Stimulated activated CD4-positive, alpha-beta T cell treated with anti-CD3 and anti-CD28 coated beads, Interleukin-2, amount 100 ng/mL, for 4 hours (primary cell): ENCODE measurements around the gene PXDN.
"Not testable (repeated sequence)": the region's sequence is repeated elsewhere in the genome, so short reads cannot be mapped to it uniquely, and the experiment has no call there.

Source experiments
- DNase-seq: peaks from one replicate; pipeline ENCODE4 v3.0.0-alpha.2; 2020; ENCODE audit warnings: low read depth

The PXDN gene

DNA sequence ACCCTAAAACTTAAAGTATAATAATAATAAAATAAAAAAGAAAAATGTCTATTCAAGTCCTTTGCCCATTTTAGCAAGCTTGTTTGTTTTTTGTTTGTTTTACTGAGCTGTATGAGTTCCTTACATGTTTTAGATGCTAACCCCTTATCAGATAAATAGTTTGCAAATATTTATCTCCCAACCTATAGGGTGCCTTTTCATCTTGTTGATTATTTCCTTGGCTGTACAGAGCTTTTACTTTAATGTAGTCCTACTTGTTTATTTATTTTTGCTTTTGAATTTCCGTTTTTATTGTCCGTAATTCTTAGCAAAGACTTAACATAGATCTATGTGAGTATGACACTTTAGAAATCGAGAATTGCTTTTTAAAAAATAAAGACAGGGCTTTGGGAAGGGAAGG lies 17.8 kb downstream of the PXDN start:
- DNase-seq, result no peak

DNA sequence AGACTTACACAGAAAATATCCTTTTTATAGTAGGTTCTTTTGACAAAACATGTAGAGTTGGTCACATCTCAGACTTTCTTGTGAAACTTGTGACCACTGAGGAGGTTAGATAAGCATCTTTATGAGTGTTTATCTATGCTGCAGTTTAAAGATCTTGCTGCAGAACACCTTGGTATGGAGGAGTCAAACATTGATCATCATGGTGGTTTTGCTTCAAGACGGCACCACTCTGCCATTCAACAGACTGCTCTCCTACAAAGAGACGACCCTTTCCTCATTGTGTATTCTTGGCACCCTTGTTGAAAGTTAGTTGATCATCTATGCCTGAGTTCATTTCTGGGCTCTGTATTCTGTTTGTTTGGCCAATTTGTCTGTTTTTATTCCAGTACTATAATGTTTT lies 20.0 kb downstream of the PXDN start:
- not testable (repeated sequence) for DNase-seq

DNA sequence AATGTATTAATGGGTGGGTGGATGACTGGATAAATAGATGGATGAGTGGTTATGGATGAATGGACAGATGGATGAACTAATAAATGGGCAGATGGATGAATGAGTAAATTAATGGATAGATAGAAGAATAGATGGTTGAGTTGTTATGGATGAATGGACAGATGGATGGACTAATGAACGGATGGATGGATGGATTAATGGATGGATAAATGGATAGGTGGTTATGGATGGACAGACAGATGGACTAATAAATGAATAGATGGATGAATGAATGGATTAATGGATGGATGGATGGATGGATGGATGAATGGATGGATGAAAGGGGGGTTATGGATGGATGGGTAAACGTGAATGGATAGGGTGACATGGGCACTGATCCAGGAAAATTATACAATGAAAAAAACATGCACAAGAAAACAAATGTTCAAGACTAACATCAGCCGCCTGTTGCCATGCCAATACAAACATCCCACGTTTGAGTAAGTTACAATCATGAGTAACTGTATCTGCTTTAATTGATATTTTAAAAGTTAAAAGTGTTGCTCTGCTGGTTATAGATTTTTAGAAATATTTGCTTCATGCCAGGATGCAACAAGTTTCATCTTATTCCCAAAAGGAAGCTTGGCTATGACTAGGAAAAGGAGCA lies 20.8 kb downstream of the PXDN start:
- no peak for DNase-seq

DNA sequence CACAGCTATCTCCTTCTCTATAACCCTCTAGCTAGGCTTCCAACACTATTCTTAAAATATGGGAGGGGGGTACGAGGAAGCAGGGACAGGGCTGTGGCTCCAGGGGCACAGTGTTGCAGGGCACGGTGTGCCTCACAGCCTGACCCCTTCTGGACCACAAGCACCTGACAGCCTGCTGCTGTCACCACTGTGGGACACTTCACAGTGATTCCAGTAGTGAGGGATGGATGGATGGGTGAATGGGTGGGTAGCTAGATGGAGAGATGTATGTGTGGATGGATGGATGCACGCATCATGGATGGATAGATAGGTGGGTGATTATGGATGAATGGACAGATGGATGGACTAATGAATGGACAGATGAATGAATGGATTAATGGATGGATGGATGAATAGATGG lies 21.6 kb downstream of the PXDN start:
- no peak for DNase-seq

DNA sequence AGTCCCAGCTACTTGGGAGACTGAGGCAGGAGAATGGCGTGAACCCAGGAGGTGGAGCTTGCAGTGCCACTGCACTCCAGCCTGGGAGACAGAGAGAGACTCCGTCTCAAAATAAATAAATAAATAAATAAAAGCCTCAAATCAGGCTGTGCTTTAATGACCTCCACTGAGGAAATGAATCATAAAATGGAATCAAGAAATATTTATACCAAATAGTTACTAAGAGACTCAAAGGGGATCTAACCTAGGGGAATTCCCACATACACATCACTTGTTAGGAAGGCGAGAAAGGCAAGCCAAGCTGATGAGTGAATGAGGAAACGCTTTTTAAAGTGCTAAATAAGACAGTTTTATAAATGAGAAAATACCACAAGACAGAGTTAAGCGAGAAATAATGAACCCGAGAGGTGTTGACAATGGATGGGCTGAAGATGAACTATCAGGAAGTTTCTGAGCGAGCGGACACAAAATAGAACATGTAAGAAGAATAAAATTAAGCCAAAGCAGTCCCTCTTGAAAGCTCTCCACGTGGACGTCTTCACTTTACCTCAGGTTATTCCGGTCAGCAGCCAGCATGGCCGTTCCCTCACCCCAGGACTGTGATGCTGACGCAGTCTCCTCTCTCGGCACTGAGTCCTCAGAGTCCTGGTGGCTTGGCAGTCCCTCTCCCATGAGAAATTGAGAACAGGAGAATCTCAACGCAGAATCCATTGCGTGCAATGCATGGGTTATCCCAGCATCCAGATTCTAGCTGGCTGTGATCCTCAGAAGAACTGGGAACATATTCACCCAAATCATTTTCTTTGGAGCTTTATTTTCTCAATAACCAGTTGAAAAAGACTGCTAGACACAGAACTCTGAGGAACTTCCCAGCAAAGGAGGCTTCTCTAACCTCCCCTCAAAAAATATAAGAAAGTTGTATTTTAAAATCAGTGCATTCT lies 22.3 kb downstream of the PXDN start:
- DNase-seq, result no peak

DNA sequence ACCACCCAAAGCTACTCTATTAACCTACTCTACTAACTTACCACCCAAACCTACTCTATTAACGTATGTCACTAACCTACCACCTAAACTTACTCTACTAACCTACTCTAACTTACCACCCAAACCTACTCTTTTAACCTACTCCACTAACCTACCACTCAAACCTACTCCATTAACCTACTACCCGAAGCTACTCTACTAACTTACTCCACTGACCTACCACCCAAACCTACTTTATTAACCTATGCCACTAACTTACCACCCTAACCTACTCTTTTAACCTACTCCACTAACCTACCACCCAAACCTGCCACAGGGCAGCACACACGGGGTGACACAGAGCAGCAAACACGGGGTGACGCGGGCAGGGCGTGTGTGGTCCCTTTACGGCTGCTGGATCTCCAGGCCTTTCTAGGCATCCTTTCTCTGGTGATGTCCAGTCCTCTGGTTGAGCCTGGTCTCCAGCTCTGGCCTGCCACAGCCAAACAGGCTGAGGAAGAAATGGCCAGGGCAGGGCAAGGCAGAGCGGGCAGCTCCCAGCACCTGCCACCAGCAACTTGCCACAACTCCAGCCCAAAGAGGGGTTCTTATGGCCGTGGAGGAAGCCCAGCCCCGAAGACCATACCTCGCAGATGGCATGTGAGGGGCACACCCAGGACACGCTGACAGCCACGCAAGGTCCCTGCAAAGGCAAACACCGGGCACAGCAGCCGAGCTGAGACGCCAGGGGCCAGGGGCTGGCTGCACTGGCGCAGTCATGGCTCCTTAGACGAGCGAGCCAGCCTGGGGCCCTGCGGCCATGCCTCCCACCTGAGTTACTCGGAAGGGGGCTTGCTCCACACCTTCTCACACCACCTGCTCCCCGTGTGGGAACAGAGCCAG lies 25.7 kb downstream of the PXDN start:
- no peak for DNase-seq

DNA sequence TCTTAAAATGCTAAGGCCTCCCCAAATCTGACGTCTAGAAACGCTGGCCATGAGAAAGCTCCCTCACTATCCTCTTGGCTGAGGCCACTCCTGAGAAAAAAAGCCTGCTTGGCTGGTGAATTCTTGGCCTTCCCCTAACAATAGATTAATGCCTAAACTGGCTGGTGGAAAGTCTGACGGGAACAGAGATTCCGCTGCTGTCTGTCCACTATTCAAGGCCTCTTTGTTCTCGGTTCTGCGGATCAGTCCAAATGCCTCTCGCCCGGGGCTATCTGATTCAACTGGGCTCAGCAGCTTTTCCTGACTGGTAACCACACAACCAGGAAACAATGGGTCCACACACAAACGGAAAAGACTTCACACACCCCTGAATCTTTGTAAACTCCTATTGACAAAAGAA lies 27.2 kb downstream of the PXDN start:
- DNase-seq, result no peak

DNA sequence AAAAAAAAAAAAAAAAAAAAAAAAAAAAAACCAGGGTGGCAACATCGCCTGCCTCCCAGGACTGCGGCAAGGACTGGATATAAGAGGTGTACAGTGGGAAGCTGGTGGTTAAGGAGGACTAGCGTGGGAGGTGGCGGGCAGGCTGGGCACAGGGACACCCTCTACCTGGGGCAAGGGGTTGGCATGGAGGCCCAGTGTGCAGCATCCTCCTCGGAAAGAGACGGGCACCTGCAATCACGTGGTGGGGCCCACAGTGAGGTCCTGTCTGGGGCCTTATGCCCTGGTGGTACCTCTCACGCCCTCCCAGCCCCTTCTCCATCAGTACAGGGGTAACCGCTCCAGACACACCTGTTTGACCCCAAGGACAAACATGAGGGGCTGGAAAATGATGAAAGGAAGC lies 27.9 kb downstream of the PXDN start:
- DNase-seq, result no peak

DNA sequence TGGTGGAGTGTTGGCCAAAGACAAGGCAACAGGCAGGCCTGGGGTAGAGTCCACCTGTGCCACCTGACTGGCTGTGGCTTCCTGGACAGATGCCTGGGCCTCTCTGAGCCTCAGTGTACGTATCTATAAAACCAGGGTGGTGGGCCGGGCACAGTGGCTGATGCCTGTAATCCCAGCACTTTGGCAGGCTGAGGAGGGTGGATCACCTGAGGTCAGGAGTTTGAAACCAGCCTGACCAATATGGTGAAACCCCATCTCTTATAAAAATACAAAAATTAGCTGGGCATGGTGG lies 28.4 kb downstream of the PXDN start:
- not testable (repeated sequence) for DNase-seq

DNA sequence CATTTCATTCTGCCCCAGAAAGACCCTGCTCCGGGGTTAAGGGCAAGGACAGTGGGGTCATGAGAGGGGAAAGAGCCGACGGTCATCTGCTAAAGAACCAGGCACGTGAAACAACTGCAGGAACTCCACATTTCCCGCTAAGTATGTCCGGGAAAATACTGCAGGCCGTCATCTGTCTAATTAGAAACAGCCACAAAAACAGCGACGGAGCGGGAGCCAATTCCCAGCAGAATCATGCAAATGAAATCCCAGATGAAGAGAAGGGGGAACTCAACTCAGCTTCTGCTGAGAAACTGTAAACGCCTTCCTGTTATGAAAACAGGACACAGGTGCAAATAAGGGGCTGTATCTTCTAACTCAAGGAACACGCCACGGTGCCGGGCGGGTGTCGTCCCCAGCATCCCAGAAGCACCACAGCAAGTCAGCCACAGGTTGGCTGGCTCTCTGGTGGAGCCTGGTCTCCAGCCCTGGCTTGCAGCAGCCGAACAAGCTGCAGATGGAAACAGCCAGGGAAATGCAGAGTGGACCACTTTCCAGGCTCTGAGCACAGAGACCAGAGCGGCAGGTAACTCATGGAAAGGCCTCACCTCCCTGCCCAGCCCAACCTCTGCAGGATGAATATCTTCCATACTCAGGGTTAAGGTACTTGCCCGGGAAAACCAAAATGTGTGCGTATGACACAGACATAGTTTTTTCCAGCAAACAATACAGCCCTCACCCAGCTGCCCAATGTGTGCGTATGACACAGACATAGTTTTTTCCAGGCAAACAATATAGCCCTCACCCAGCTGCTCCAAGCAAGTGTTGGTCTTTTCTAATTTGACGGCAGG lies 28.9 kb downstream of the PXDN start:
- no peak for DNase-seq

DNA sequence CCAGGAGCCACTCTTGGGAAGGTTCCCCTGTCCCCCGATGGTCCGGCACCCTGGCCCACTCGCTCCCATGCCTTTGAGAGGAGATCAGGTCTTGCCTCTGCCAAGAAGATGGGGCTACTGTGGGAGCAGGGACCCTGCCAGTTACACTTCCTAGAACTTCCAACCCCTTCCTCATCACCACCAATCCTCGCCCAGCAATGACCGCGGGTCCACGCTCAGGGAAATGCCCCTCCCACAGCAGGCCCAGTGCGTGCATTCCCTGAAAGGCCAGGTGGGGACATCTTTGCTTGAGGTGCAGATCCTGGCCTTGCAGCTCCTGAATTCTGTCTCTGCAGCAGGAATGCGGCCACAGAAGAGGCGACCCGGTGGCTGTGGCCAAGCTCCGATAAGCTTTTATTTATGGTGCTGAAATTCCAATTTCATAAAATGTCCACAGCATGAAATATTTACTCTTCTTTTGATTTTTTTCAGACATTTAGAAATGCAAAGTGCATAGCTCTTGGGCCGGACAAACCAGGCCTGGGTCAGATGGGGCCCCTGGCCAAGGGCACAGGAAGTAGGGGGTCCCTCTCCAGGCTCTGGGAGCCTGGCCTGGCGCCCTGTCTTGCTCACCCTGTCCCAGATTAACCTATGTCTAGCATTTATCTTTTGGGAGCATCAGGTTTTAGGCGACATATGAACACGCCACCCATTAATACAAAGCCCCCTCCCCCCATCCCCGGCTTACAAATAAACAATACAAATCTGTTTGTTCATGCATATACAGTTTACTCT lies 29.8 kb downstream of the PXDN start:
- no peak for DNase-seq

DNA sequence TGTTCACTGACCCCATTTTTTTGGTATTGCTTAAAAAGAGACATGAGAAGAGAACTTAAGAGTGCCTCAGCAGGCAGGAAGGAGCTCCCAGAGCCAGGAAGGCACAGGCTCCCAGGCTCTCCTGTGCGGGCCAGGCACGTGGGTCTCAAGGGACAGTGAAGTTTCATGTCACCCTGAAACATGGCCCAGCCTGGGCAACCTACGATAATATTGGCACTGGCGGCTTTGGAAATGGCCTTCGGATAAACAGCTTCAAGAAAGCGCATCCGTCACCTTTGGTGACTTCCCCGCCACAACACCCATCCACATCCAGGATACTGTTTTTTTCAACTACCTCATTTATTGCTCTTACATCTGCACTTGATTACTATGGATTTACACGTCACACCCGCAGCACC lies 30.5 kb downstream of the PXDN start:
- no peak for DNase-seq

DNA sequence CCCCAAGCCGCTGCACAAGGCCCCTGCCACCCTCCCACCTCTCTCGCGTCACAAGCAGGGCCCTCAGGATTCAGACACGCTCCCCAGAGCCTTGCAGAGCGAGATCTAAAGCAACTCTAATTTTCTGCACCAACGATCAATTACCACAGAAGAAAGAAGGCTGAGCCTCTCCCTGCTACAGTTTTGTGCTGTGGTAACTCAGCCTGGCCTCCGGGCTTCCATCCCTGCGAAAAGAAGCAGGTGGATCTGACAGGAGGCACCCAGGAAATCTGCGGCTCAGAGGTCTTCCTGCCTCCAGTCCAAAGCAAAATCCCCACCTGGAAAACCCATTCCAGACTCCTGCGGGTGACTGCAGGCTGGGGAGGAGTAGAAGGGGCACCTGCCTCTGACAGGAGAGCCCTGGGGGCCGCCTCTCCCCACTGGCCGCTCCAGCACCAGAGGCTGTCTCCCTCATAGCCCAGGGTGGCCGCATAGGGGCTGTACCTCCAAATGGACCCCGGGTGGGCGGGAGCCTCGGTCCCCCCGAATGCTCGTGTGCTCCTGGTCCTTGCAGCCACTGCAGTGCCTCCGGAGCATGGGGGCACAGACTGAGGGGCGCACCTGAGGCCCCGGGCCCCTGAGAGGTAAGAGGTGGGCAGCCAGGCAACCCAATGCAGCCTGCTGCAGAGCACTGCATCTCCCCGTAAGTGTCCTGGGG lies 31.0 kb downstream of the PXDN start:
- no peak for DNase-seq

DNA sequence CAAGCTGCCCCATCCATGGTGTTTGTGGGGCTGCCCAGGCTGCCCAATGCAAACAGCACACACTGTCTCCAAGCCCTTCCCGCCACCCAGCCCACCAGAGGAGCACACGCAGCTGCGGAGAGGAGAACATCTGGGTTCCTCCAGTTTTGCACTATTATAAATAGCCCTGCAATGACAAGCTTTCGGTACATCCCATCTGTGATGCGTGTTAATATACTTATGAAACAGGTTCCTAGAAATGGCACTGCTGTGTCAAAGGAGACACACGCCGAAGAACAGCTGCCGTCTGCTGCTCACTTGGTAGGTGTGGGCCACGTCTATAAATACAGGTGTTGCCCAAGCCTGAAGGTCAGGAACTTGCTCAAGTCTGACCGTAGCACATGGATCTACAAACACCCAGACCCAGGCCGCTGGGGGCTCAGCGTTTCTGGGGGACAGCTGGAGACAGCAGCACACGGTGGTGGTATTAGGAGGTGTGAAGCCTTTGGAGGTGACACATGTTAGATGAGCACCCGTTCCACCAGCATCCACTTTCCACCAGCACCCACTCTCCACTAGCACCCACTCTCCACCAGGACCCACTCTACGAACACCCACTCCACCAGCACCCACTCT lies 34.3 kb downstream of the PXDN start:
- no peak for DNase-seq

DNA sequence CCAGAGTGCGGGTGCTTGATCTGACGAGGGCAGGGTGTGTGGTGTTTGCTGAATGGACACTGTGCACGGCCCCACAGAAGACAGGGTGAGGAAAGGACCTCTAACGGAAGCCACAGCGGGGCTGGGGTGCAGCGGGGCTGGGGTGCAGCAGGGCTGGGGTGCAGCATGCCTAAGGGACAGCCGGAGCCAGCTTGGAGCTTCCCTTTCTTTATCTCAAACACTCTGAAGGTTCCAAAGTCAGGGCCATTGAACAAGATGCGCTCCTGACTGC lies 35.0 kb downstream of the PXDN start:
- no peak for DNase-seq

DNA sequence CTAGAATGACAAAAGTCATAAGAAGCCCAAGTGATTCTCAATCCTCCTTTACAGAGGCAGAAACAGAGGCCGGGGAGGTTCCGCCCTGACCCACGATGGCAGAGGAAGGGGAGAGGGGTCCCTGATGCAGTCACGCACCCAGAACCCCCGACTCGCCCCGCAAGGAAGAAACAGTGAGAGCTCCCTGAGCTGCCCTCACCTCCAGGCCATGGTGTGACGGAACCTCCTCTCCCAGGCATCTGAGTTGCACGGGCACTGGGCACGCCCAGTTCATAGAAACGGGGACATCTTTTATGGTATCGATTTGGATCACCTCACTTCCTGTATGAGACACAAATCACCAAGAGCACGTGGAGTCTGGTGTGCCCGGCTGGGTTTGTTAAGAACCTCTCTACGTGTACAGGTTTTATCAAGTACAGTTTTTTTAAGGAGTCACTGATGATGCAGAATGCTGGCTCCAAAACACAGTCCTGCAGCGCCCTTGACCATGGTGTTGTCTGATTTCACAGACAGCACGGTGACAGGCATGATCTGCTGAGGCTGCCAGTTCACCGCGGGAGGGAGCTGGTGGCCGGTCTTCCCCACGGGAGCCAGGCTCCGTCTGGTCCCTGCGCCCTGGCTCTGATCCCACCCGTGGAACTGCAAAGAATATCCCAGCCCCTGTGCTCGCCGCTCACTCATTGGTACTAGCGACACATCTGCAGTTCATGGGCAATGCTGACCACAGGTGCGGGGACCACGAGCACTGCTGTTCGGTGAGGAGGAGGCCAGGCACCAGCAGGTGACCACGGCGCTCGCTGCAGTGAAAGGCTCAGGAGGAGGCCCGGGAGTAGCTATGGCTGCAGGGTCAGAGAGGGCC lies 35.6 kb downstream of the PXDN start:
- DNase-seq, result no peak

DNA sequence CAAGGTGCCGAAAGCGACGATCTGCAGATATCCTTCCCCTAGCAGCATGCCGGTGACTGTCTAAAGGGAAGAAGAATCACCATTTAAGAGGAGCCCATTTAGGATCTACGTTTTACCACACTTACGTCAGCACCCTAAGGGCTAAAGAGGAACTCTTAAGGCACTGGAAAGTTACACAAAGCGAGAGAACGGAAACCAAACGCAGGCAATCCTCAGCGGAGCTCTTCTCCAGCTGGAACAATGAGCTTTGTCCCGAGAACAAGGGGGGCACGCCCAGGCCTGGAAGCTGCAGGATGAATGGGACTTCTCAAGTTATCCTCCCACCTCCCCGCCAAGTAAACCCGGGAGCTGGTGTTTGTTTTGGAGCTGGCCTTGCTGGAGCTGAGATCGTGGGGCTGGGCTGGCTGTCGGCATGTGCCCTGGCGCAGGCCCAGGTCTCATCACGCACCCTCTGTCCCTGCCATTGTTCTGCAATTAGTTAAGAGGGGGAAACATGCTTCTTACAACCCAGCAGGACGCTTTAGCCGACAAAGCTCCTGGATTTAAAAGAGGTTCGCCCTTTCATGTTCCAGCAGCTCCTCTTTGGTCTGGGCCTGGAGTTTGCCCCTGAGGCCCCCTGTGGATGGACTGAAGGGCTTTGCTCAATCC lies 36.4 kb downstream of the PXDN start:
- DNase-seq, result no peak

DNA sequence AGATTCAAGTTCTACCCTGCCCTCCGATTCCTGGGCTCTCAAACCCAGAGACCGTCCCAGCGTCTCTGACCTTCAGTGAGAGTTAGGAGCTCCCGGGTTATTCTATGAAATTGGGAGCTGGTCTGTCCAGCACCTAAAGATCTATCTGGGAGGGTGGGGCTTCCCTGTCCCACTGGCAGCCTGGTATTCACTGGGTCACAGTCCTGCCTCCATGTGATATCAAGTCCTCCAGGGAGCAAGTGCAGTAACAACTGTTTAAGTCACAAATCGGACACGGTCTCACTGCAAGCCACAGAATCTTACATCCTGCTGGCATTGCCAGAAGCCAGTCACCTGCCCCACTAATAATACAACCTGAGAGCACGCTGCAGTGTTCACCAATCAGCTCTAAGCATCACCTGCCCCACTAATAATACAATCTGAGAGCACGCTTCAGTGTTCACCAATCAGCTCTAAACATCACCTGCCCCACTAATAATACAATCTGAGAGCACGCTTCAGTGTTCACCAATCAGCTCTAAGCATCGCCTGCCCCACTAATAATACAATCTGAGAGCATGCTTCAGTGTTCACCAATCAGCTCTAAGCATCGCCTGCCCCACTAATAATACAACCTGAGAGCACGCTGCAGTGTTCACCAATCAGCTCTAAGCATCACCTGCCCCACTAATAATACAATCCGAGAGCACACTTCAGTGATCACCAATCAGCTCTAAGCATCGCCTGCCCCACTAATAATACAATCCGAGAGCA lies 38.0 kb downstream of the PXDN start:
- not testable (repeated sequence) for DNase-seq
